PC-9 (cell line): ENCODE measurements around the gene RNF180. TPM values are rescaled to one million over a fixed set of nuclear protein-coding genes. Genes with fewer than 3 reads are reported as not detected.

ENCODE experiments used
- BruUV-seq: library from RNA; stranded (reverse); fragments of 400-500 nt; replicated peaks from 2 replicates; lab custom pipeline; 2021; lab: Mats Ljungman, UMichigan
- CTCF ChIA-PET: fragments of 300-600 bp; sonication (Branson Sonifier 250); formaldehyde crosslinking; loops from one replicate; lab custom pipeline; 2022; ENCODE audit warnings: antibody characterized with exemption; lab: Charles Lee
- POLR2A ChIA-PET: fragments of 300-600 bp; sonication (Branson Sonifier 250); formaldehyde crosslinking; loops from one replicate; lab custom pipeline; 2022; ENCODE audit warnings: antibody characterized with exemption; ENCODE audit not compliant: unreplicated experiment; lab: Charles Lee
- DNase-seq, 2 experiments: peaks; one replicate each; pipeline versions ENCODE4 v3.0.0 to v3.0.0-alpha.2; 2015 to 2022; ENCODE audit warnings: mixed read lengths in 1 of 2
- H2AFZ ChIP-seq: fragments of 200-600 bp; sonication (generic); 2 replicates; pipeline ENCODE4 v1.8.1; 2017; ENCODE audit warnings: antibody characterized with exemption
- H3F3A ChIP-seq: fragments of 200-600 bp; sonication (generic); 2 replicates; pipeline ENCODE4 v1.8.1; 2017; ENCODE audit warnings: antibody characterized with exemption, mild to moderate bottlenecking, low read depth; ENCODE audit not compliant: insufficient read depth
- H3K27ac ChIP-seq: fragments of 200-600 bp; sonication (generic); 2 replicates; pipeline ENCODE4 v1.6.1; 2016; ENCODE audit warnings: mixed run types
- H3K27me3 ChIP-seq: fragments of 200-600 bp; sonication (generic); 2 replicates; pipeline ENCODE4 v1.6.1; 2016; ENCODE audit warnings: low read depth, mixed run types; ENCODE audit not compliant: insufficient read depth
- H3K36me3 ChIP-seq: fragments of 200-600 bp; sonication (generic); 2 replicates; pipeline ENCODE4 v1.6.1; 2016; ENCODE audit warnings: low read depth, mixed run types
- H3K4me1 ChIP-seq: fragments of 200-600 bp; sonication (generic); replicated peaks from 2 replicates; pipeline ENCODE4 v1.6.1; 2016; ENCODE audit warnings: mixed run types; ENCODE audit not compliant: insufficient read depth
- H3K4me2 ChIP-seq: fragments of 200-600 bp; sonication (generic); 2 replicates; pipeline ENCODE4 v1.6.1; 2017; ENCODE audit warnings: mixed run types
- H3K4me3 ChIP-seq: fragments of 200-600 bp; sonication (generic); 2 replicates; pipeline ENCODE4 v1.6.1; 2016; ENCODE audit warnings: mixed run types
- H3K79me2 ChIP-seq: fragments of 200-600 bp; sonication (generic); 2 replicates; pipeline ENCODE4 v1.6.1; 2017; ENCODE audit warnings: low read depth, mixed run types
- H3K9me2 ChIP-seq: fragments of 200-600 bp; sonication (generic); 2 replicates; pipeline ENCODE4 v1.8.1; 2017; ENCODE audit warnings: mild to moderate bottlenecking; ENCODE audit not compliant: insufficient read depth
- H3K9me3 ChIP-seq: fragments of 200-600 bp; sonication (generic); 2 replicates; pipeline ENCODE4 v1.8.1; 2016; ENCODE audit warnings: low read depth; ENCODE audit not compliant: insufficient read depth
- H4K20me1 ChIP-seq: fragments of 200-600 bp; sonication (generic); 2 replicates; pipeline ENCODE4 v1.8.1; 2017; ENCODE audit not compliant: insufficient read depth
- CTCF ChIP-seq: fragments of 200-600 bp; sonication (generic); conservative IDR thresholded peaks from 2 replicates; pipeline ENCODE4 v1.6.1; 2017; ENCODE audit warnings: mixed run types, antibody characterized with exemption, mild to moderate bottlenecking, moderate library complexity
- EZH2 ChIP-seq: fragments of 200-600 bp; sonication (generic); IDR thresholded peaks from 2 replicates; pipeline ENCODE4 v1.8.0; 2017; ENCODE audit warnings: antibody characterized with exemption, low read depth
- intact Hi-C: fragments of 100-400 bp; cut with micrococcal nuclease; formaldehyde crosslinking; loops from one replicate; pipeline ENCODE4 v1.10.0; 2022; ENCODE audit not compliant: unreplicated experiment
- total RNA-seq: library from RNA; stranded (reverse); gene quantifications from 2 replicates; pipeline ENCODE4 v1.2.3, GENCODE V29; 2021

Gene RNF180
- total RNA-seq, 1 experiment from 2014 or later: not detected

DNA sequence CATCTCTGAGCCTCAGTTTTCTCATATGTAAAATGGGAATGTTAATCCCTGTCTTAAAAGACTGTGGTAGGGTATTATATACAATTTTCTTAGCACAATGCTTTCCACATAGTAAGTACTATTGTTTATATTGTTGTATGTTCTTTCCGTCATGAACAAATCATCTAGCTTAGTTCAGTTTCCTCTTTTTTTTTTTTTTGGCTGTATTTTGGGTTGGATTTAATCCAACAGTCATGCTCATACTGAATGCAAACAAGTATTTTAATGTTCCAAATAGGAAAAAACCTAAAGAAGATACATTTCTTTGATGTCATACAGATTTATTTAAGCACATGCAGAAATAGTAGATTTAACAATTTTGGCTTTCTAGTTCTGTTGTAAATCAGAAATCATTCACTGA lies 95.1 kb downstream of the RNF180 start:
- H4K20me1 ChIP-seq: no peaks in the 10 kb centered on the region
- DNase-seq: no peak
- H3K4me1 ChIP-seq: no peaks in the 10 kb centered on the region
- no peaks in the 10 kb centered on the region for H3K27me3 ChIP-seq
- intact Hi-C loops: no loop called here
- ChIA-PET POLR2A (no interaction called here), CTCF (no interaction called here)
- H2AFZ ChIP-seq: no peak overlapping the region
- no peaks in the 10 kb centered on the region for H3K36me3 ChIP-seq
- 0 out of 2 replicates have a peak, but pooled peaks cover 3% of the 10 kb centered on the region for H3K9me2 ChIP-seq
- H3K27ac ChIP-seq: no peak overlapping the region
- no peak overlapping the region for H3K4me3 ChIP-seq
- BruUV-seq: no TSS peak
- H3K79me2 ChIP-seq: no peaks in the 10 kb centered on the region
- no peaks in the 10 kb centered on the region for H3K9me3 ChIP-seq
- no peak overlapping the region for H3K4me2 ChIP-seq
- no peaks in the 10 kb centered on the region for H3F3A ChIP-seq
- TF ChIP-seq EZH2: no peak
- TF ChIP-seq CTCF: no peak

- no peaks in the 10 kb centered on the region for H3F3A ChIP-seq
- no peak overlapping the region for H3K27ac ChIP-seq
- TF ChIP-seq CTCF: no peak
- no peak for TF ChIP-seq EZH2
- POLR2A ChIA-PET: no interaction called here
- no peak for DNase-seq
- H3K9me3 ChIP-seq: no peaks in the 10 kb centered on the region
- H3K4me2 ChIP-seq: no peak overlapping the region
- H3K4me3 ChIP-seq: no peak overlapping the region
- H3K27me3 ChIP-seq: no peaks in the 10 kb centered on the region
- no TSS peak for BruUV-seq
- H3K4me1 ChIP-seq: no peaks in the 10 kb centered on the region
- intact Hi-C loops: no loop called here
- H4K20me1 ChIP-seq: no peaks in the 10 kb centered on the region
- no peaks in the 10 kb centered on the region; the same call in 1 of the 2 replicates for H3K9me2 ChIP-seq
- CTCF ChIA-PET: interaction anchor here (0.7 kb wide), 1 partner anchor 42 kb away, joined by 3 read pairs; no protein-coding TSS in a partner anchor
- no peaks in the 10 kb centered on the region for H3K79me2 ChIP-seq
- no peaks in the 10 kb centered on the region for H3K36me3 ChIP-seq
- no peak overlapping the region for H2AFZ ChIP-seq
Measured at GRCh38 chr5:64269164-64269563, 103.5 kb downstream of the RNF180 start.

- CTCF ChIA-PET: no interaction called here
- Histone ChIP-seq H4K20me1 (no peaks in the 10 kb centered on the region), H3K27me3 (no peaks in the 10 kb centered on the region), H3K27ac (no peak overlapping the region), H3K4me1 (no peaks in the 10 kb centered on the region), H3K4me2 (no peak overlapping the region), H3K4me3 (no peak overlapping the region), H3K9me3 (no peaks in the 10 kb centered on the region), H3K79me2 (no peaks in the 10 kb centered on the region), H2AFZ (no peak overlapping the region), H3K9me2 (no peaks in the 10 kb centered on the region; the same call in 1 of the 2 replicates), H3K36me3 (no peaks in the 10 kb centered on the region), H3F3A (no peaks in the 10 kb centered on the region)
- DNase-seq: no peak
- TF ChIP-seq CTCF (no peak), EZH2 (no peak)
- POLR2A ChIA-PET: no interaction called here
- no TSS peak for BruUV-seq
- intact Hi-C loops: no loop called here
Measured at GRCh38 chr5:64273276-64273675, 107.6 kb downstream of the RNF180 start.
